H9 (cell line): ENCODE data around the gene DENND6A. TPM values are rescaled to one million over a fixed set of nuclear protein-coding genes. Genes with fewer than 3 reads are reported as not detected.

Experiments used
- DNase-seq: peaks from one replicate; pipeline ENCODE4 v3.0.0-alpha.2; 2017
- H2AFZ ChIP-seq: one replicate; pipeline ENCODE4 v1.6.1; 2013; ENCODE audit warnings: mild to moderate bottlenecking, low read length, control low read depth, moderate library complexity
- H2AK5ac ChIP-seq: 2 replicates; pipeline ENCODE4 v1.6.1; 2013; ENCODE audit warnings: low read length, control low read depth, mixed read lengths; ENCODE audit not compliant: insufficient read length
- H2BK120ac ChIP-seq: one replicate; pipeline ENCODE4 v1.6.1; 2013; ENCODE audit warnings: low read depth, mild to moderate bottlenecking, low read length, control low read depth, inconsistent platforms; ENCODE audit not compliant: poor library complexity, severe bottlenecking
- H2BK12ac ChIP-seq: 2 replicates; pipeline ENCODE4 v1.6.1; 2013; ENCODE audit warnings: low read length, control low read depth, mixed read lengths, low read depth; ENCODE audit not compliant: insufficient read length
- H2BK15ac ChIP-seq: 2 replicates; pipeline ENCODE4 v1.6.1; 2013; ENCODE audit warnings: low read depth, low read length, control low read depth
- H2BK20ac ChIP-seq: one replicate; pipeline ENCODE4 v1.6.1; 2013; ENCODE audit warnings: low read depth, mild to moderate bottlenecking, low read length, control low read depth, inconsistent platforms; ENCODE audit not compliant: poor library complexity, severe bottlenecking
- H2BK5ac ChIP-seq: 2 replicates; pipeline ENCODE4 v1.6.1; 2013; ENCODE audit warnings: low read length, control low read depth, mixed read lengths; ENCODE audit not compliant: insufficient read length
- H3K14ac ChIP-seq: 2 replicates; pipeline ENCODE4 v1.6.1; 2013; ENCODE audit warnings: low read length, control low read depth; ENCODE audit not compliant: insufficient read depth
- H3K18ac ChIP-seq: 2 replicates; pipeline ENCODE4 v1.6.1; 2013; ENCODE audit warnings: low read depth, mild to moderate bottlenecking, mixed read lengths, low read length, control low read depth; ENCODE audit not compliant: insufficient read length
- H3K23ac ChIP-seq: 2 replicates; pipeline ENCODE4 v1.6.1; 2013; ENCODE audit warnings: low read length, control low read depth, mixed read lengths, low read depth; ENCODE audit not compliant: insufficient read length
- H3K23me2 ChIP-seq: 2 replicates; pipeline ENCODE4 v1.6.1; 2013; ENCODE audit warnings: low read depth, mild to moderate bottlenecking, mixed read lengths, low read length, control low read depth; ENCODE audit not compliant: insufficient read length, poor library complexity, severe bottlenecking
- H3K27ac ChIP-seq: 2 replicates; pipeline ENCODE4 v1.5.1; 2013; ENCODE audit warnings: low read length, control low read depth, mixed read lengths, low read depth; ENCODE audit not compliant: insufficient read length
- H3K27me3 ChIP-seq: 2 replicates; pipeline ENCODE4 v1.6.1; 2013; ENCODE audit warnings: low read length, control low read depth, inconsistent platforms; ENCODE audit not compliant: insufficient read depth
- H3K4ac ChIP-seq: 2 replicates; pipeline ENCODE4 v1.6.1; 2013; ENCODE audit warnings: low read depth, mild to moderate bottlenecking, control low read depth, inconsistent platforms, low read length, moderate library complexity
- H3K4me1 ChIP-seq: 2 replicates; pipeline ENCODE4 v1.6.1; 2013; ENCODE audit warnings: low read length, control low read depth, inconsistent platforms; ENCODE audit not compliant: insufficient read depth
- H3K4me2 ChIP-seq: 2 replicates; pipeline ENCODE4 v1.6.1; 2013; ENCODE audit warnings: low read length, control low read depth, mixed read lengths; ENCODE audit not compliant: insufficient read length, insufficient read depth
- H3K56ac ChIP-seq: 2 replicates; pipeline ENCODE4 v1.6.1; 2013; ENCODE audit warnings: low read depth, mild to moderate bottlenecking, mixed read lengths, low read length, control low read depth; ENCODE audit not compliant: insufficient read length
- H3K79me1 ChIP-seq: 2 replicates; pipeline ENCODE4 v1.6.1; 2013; ENCODE audit warnings: low read depth, mild to moderate bottlenecking, moderate library complexity, low read length, control low read depth, inconsistent platforms; ENCODE audit not compliant: insufficient read depth, poor library complexity, severe bottlenecking
- H3K79me2 ChIP-seq: 2 replicates; pipeline ENCODE4 v1.6.1; 2013; ENCODE audit warnings: low read length, control low read depth, inconsistent platforms; ENCODE audit not compliant: insufficient read depth
- H3K9ac ChIP-seq: 2 replicates; pipeline ENCODE4 v1.6.1; 2013; ENCODE audit warnings: low read length, control low read depth, mixed read lengths; ENCODE audit not compliant: insufficient read length; ENCODE audit errors: extremely low read depth
- H3K9me3 ChIP-seq: one replicate; pipeline ENCODE4 v1.6.1; 2013; ENCODE audit warnings: low read depth, low read length, inconsistent platforms; ENCODE audit not compliant: control insufficient read depth
- H3T11ph ChIP-seq: one replicate; pipeline ENCODE4 v1.6.1; 2013; ENCODE audit warnings: mild to moderate bottlenecking, low read length, control low read depth, inconsistent platforms
- H4K20me1 ChIP-seq: one replicate; pipeline ENCODE4 v1.6.1; 2013; ENCODE audit not compliant: control insufficient read depth, insufficient read length, insufficient read depth
- H4K5ac ChIP-seq: 2 replicates; pipeline ENCODE4 v1.6.1; 2013; ENCODE audit warnings: low read depth, mild to moderate bottlenecking, mixed read lengths, low read length, control low read depth; ENCODE audit not compliant: insufficient read length
- H4K8ac ChIP-seq: replicated peaks from 2 replicates; pipeline ENCODE4 v1.6.1; 2013; ENCODE audit warnings: low read length, control low read depth, mixed read lengths, low read depth; ENCODE audit not compliant: insufficient read length
- H4K91ac ChIP-seq: 2 replicates; pipeline ENCODE4 v1.6.1; 2013; ENCODE audit warnings: low read depth, mild to moderate bottlenecking, moderate library complexity, mixed read lengths, low read length, control low read depth; ENCODE audit not compliant: insufficient read length
- H3K27ac Mint-ChIP-seq, 3 experiments: 2 replicates in 2 of 3; 3 replicates in 1 of 3; pipeline ENCODE4 v1.8.0; 2020 to 2021; ENCODE audit warnings: mixed read lengths in 3 of 3, mild to moderate bottlenecking in 1 of 3, moderate library complexity in 1 of 3
- H3K27me3 Mint-ChIP-seq: 2 replicates; pipeline ENCODE4 v1.8.0; 2021; ENCODE audit warnings: low read depth, mild to moderate bottlenecking, moderate library complexity, mixed read lengths
- H3K36me3 Mint-ChIP-seq, 3 experiments: 2 replicates in 2 of 3; 3 replicates in 1 of 3; pipeline ENCODE4 v1.8.0; 2020 to 2021; ENCODE audit warnings: low read depth in 3 of 3, mixed read lengths in 3 of 3; ENCODE audit not compliant: insufficient read depth in 1 of 3
- H3K4me1 Mint-ChIP-seq, 2 experiments: 2 replicates each; pipeline ENCODE4 v1.8.0; 2020; ENCODE audit warnings: mixed read lengths in 2 of 2
- H3K4me3 Mint-ChIP-seq, 2 experiments: 2 replicates in 1 of 2; 3 replicates in 1 of 2; pipeline ENCODE4 v1.8.0; 2020 to 2021; ENCODE audit warnings: mild to moderate bottlenecking in 2 of 2, mixed read lengths in 2 of 2, moderate library complexity in 1 of 2
- H3K9me3 Mint-ChIP-seq, 2 experiments: 2 replicates in 1 of 2; 3 replicates in 1 of 2; pipeline ENCODE4 v1.8.0; 2020; ENCODE audit warnings: mild to moderate bottlenecking in 2 of 2, mixed read lengths in 2 of 2, moderate library complexity in 1 of 2
- WGBS: extraction: QIAGEN DNeasy Blood & Tissue Kit; methylation state at CpG from one replicate; pipeline ENCODE4 v1.1.7; 2013; ENCODE audit warnings: missing lambda C conversion rate, low lambda C conversion rate, mixed read lengths; ENCODE audit not compliant: insufficient read length; ENCODE audit errors: extremely low coverage; 5-methylcytosine and 5-hydroxymethylcytosine counted together
- total RNA-seq: library from RNA; stranded (reverse); gene quantifications from 2 replicates; pipeline ENCODE4 v1.2.1, GENCODE V29; 2021
- TF ChIP-seq, protein P1 (sequence below): fragments of 200-600 bp; sonication (generic); conservative IDR thresholded peaks from 3 replicates; pipeline ENCODE4 v1.8.0; 2021; ENCODE audit warnings: antibody characterized with exemption, mild to moderate bottlenecking

Gene DENND6A
- total RNA-seq, 1 experiment from 2014 or later = 13.2 TPM

DNA sequence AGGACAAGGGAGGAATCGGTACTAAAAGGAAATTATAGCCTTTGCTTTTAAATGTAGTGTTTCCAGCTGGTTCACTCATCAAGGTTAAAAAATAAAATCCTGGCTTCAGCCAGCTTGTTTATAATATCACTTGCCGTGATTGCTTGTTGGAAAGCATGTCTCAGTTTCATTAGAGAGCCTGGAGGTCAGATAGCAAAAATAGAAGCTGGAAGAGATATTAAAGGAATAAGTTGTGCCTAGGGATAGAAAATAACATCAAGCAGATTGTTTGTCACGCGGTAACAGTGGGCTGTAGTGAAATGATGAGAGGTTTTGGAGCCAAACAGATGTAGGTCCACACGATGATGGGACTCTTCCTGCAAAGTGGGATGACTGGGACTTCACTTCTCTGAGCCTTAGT, 45.5 kb upstream of the DENND6A start:
- H2AFZ ChIP-seq = no peak overlapping the region
- WGBS = no CpG with 5 or more reads among the region's 5 CpGs

More for the DNA sequence above, 45.5 kb upstream of the DENND6A start:
- no peak overlapping the region for H3K4me2 ChIP-seq
- no peak overlapping the region for H3K56ac ChIP-seq
- no peak overlapping the region for H2BK5ac ChIP-seq
- H2BK20ac ChIP-seq = no peak overlapping the region
- no peaks in the 10 kb centered on the region for H3K9me3 ChIP-seq
- no peak overlapping the region for H2AK5ac ChIP-seq
- H3K79me1 ChIP-seq = no peaks in the 10 kb centered on the region
- Mint-ChIP-seq H3K36me3 (no peaks in the 10 kb centered on the region), H3K27me3 (no peaks in the 10 kb centered on the region), H3K4me1 (no peaks in the 10 kb centered on the region), H3K27ac (no peak overlapping the region), H3K9me3 (no peaks in the 10 kb centered on the region), H3K4me3 (no peak overlapping the region)
- no peak overlapping the region for H3K4ac ChIP-seq
- H3K23me2 ChIP-seq = no peaks in the 10 kb centered on the region
- H2BK15ac ChIP-seq = no peak overlapping the region
- H3T11ph ChIP-seq = no peak overlapping the region
- H4K91ac ChIP-seq = no peak overlapping the region
- no peaks in the 10 kb centered on the region for H3K79me2 ChIP-seq
- H3K9ac ChIP-seq = no peak overlapping the region
- no peaks in the 10 kb centered on the region for H3K4me1 ChIP-seq
- H2BK12ac ChIP-seq = no peak overlapping the region
- no peak overlapping the region for H3K23ac ChIP-seq
- no peak for DNase-seq
- H2BK120ac ChIP-seq = no peak overlapping the region
- no peaks in the 10 kb centered on the region for H4K20me1 ChIP-seq
- no peak overlapping the region for H3K14ac ChIP-seq
- no peak overlapping the region for H3K18ac ChIP-seq
- H3K27ac ChIP-seq = no peak overlapping the region
- no peak overlapping the region for H4K5ac ChIP-seq
- no peak overlapping the region for H4K8ac ChIP-seq
- TF ChIP-seq, protein P1, sequence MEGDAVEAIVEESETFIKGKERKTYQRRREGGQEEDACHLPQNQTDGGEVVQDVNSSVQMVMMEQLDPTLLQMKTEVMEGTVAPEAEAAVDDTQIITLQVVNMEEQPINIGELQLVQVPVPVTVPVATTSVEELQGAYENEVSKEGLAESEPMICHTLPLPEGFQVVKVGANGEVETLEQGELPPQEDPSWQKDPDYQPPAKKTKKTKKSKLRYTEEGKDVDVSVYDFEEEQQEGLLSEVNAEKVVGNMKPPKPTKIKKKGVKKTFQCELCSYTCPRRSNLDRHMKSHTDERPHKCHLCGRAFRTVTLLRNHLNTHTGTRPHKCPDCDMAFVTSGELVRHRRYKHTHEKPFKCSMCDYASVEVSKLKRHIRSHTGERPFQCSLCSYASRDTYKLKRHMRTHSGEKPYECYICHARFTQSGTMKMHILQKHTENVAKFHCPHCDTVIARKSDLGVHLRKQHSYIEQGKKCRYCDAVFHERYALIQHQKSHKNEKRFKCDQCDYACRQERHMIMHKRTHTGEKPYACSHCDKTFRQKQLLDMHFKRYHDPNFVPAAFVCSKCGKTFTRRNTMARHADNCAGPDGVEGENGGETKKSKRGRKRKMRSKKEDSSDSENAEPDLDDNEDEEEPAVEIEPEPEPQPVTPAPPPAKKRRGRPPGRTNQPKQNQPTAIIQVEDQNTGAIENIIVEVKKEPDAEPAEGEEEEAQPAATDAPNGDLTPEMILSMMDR = no peak
- no peaks in the 10 kb centered on the region for H3K27me3 ChIP-seq
